GM23338 (cell line): ENCODE results near the gene IER5. TPM values are rescaled to one million over a fixed set of nuclear protein-coding genes. Genes with fewer than 3 reads are reported as not detected.

Source experiments
- ATAC-seq: fragments of 200-7000 bp; cut with Tn5 transposase; 3 replicates; pipeline ENCODE4 v1.9.1; 2020
- DNase-seq: peaks from one replicate; pipeline ENCODE4 v3.0.0-alpha.2; 2015; ENCODE audit warnings: low spot score
- H2AFZ ChIP-seq: fragments of 200-600 bp; sonication (generic); 2 replicates; pipeline ENCODE4 v1.8.0; 2016; ENCODE audit warnings: antibody characterized with exemption, mild to moderate bottlenecking, moderate library complexity
- H3F3A ChIP-seq: fragments of 200-600 bp; sonication (generic); replicated peaks from 2 replicates; pipeline ENCODE4 v1.8.0; 2017; ENCODE audit warnings: antibody characterized with exemption, mixed run types, low read depth
- H3K27ac ChIP-seq: fragments of 200-600 bp; sonication (generic); 2 replicates; pipeline ENCODE4 v1.6.1; 2016; ENCODE audit warnings: low read depth
- H3K27me3 ChIP-seq: fragments of 200-600 bp; sonication (generic); 2 replicates; pipeline ENCODE4 v1.8.0; 2016; ENCODE audit warnings: mild to moderate bottlenecking, mixed run types, moderate library complexity; ENCODE audit not compliant: insufficient read depth
- H3K36me3 ChIP-seq: fragments of 200-600 bp; sonication (generic); 2 replicates; pipeline ENCODE4 v1.8.0; 2016; ENCODE audit warnings: mild to moderate bottlenecking; ENCODE audit not compliant: insufficient read depth
- H3K4me1 ChIP-seq: fragments of 200-600 bp; sonication (generic); 2 replicates; pipeline ENCODE4 v1.8.0; 2016; ENCODE audit warnings: mild to moderate bottlenecking, moderate library complexity; ENCODE audit not compliant: insufficient read depth
- H3K4me2 ChIP-seq: fragments of 200-600 bp; sonication (generic); 2 replicates; pipeline ENCODE4 v1.7.1; 2017; ENCODE audit warnings: mixed run types
- H3K4me3 ChIP-seq: fragments of 200-600 bp; sonication (generic); 2 replicates; pipeline ENCODE4 v1.6.1; 2016; ENCODE audit warnings: mixed run types
- H3K79me2 ChIP-seq: fragments of 200-600 bp; sonication (generic); replicated peaks from 2 replicates; pipeline ENCODE4 v1.8.0; 2017; ENCODE audit warnings: mild to moderate bottlenecking; ENCODE audit not compliant: insufficient read depth
- H3K9me2 ChIP-seq: fragments of 200-600 bp; sonication (generic); 2 replicates; pipeline ENCODE4 v1.8.0; 2017; ENCODE audit not compliant: insufficient read depth
- H4K20me1 ChIP-seq: fragments of 200-600 bp; sonication (generic); replicated peaks from 2 replicates; pipeline ENCODE4 v1.8.0; 2017; ENCODE audit warnings: mild to moderate bottlenecking; ENCODE audit not compliant: insufficient read depth
- H3K27ac Mint-ChIP-seq: 2 replicates; pipeline ENCODE4 v1.8.0; 2020; ENCODE audit warnings: inconsistent platforms, mild to moderate bottlenecking, moderate library complexity, mixed read lengths
- H3K27me3 Mint-ChIP-seq: 3 replicates; pipeline ENCODE4 v1.8.0; 2022; ENCODE audit warnings: low read depth, mild to moderate bottlenecking, moderate library complexity, mixed read lengths, inconsistent platforms; ENCODE audit not compliant: insufficient read depth, poor library complexity
- H3K36me3 Mint-ChIP-seq: 3 replicates; pipeline ENCODE4 v1.8.0; 2021; ENCODE audit warnings: low read depth, mild to moderate bottlenecking, inconsistent platforms, moderate library complexity, mixed read lengths
- H3K4me1 Mint-ChIP-seq: 3 replicates; pipeline ENCODE4 v1.8.0; 2020; ENCODE audit warnings: mild to moderate bottlenecking, inconsistent platforms, mixed read lengths
- H3K4me3 Mint-ChIP-seq: 3 replicates; pipeline ENCODE4 v1.8.0; 2021; ENCODE audit warnings: moderate library complexity, mild to moderate bottlenecking, inconsistent platforms, mixed read lengths
- H3K9me3 Mint-ChIP-seq: 3 replicates; pipeline ENCODE4 v1.8.0; 2020; ENCODE audit warnings: moderate library complexity, mild to moderate bottlenecking, inconsistent platforms, mixed read lengths
- CREB1 ChIP-seq: fragments of 250-450 bp; sonication (Bioruptor Pico); IDR thresholded peaks from 2 replicates; pipeline ENCODE4 v1.5.0; 2020; ENCODE audit warnings: low read depth, mild to moderate bottlenecking, moderate library complexity
- EZH2 ChIP-seq: fragments of 200-600 bp; sonication (generic); IDR thresholded peaks from one replicate; pipeline ENCODE4 v1.8.0; 2017; ENCODE audit warnings: antibody characterized with exemption, mild to moderate bottlenecking, low read depth; ENCODE audit not compliant: unreplicated experiment
- EZH2phosphoT487 ChIP-seq: fragments of 200-600 bp; sonication (generic); IDR thresholded peaks from one replicate; pipeline ENCODE4 v1.8.1; 2018; ENCODE audit warnings: antibody characterized with exemption; ENCODE audit not compliant: unreplicated experiment
- JUNB ChIP-seq: IDR thresholded peaks from one replicate; pipeline ENCODE4 v1.6.1; 2016; ENCODE audit warnings: antibody characterized with exemption; ENCODE audit not compliant: unreplicated experiment
- NANOG ChIP-seq: IDR thresholded peaks from 2 replicates; pipeline ENCODE4 v1.6.1; 2016; ENCODE audit warnings: antibody characterized with exemption, borderline replicate concordance
- POLR2AphosphoS5 ChIP-seq: IDR thresholded peaks from 2 replicates; pipeline ENCODE4 v1.6.1; 2016; ENCODE audit warnings: antibody characterized with exemption, low read depth
- STAT1 ChIP-seq: IDR thresholded peaks from one replicate; pipeline ENCODE4 v1.6.1; 2016; ENCODE audit warnings: antibody characterized with exemption; ENCODE audit not compliant: unreplicated experiment
- ZNF114 ChIP-seq: fragments of 250-450 bp; sonication (Bioruptor Pico); IDR thresholded peaks from 2 replicates; pipeline ENCODE4 v1.5.0; 2020; ENCODE audit warnings: mild to moderate bottlenecking, moderate library complexity
- ZNF331 ChIP-seq: fragments of 250-450 bp; sonication (Bioruptor Pico); IDR thresholded peaks from 2 replicates; pipeline ENCODE4 v1.5.0; 2020; ENCODE audit warnings: low read depth, mild to moderate bottlenecking, moderate library complexity
- polyA plus RNA-seq: library from polyadenylated mRNA; unstranded; fragments of >200 nt; fragmentation: Nextera tagmentation; extraction: Ambion mirVana; gene quantifications from 2 replicates; pipeline ENCODE4 v1.2.1, GENCODE V29; 2016
- total RNA-seq: library from RNA; depleted of rRNA; stranded (reverse); fragments of >200 nt; shearing (Covaris generic); gene quantifications from 2 replicates; pipeline ENCODE4 v1.2.3, GENCODE V29; 2014
- TF ChIP-seq, protein P1 (sequence below): fragments of 250-450 bp; sonication (Bioruptor Pico); IDR thresholded peaks from 2 replicates; pipeline ENCODE4 v1.5.0; 2020; ENCODE audit warnings: mild to moderate bottlenecking, moderate library complexity
- TF ChIP-seq, protein P2 (sequence below): IDR thresholded peaks from 2 replicates; pipeline ENCODE4 v1.6.1; 2016; ENCODE audit warnings: antibody characterized with exemption
- TF ChIP-seq, protein P3 (sequence below): IDR thresholded peaks from one replicate; pipeline ENCODE4 v1.6.1; 2018; ENCODE audit warnings: antibody characterized with exemption; ENCODE audit not compliant: unreplicated experiment
- TF ChIP-seq, protein P4 (sequence below), 2 experiments: fragments of 200-600 bp in 1 of 2; sonication (generic) in 1 of 2; conservative IDR thresholded peaks; 2 replicates each; pipeline versions ENCODE4 v1.5.1 to v1.6.1; 2016 to 2017; ENCODE audit warnings: antibody characterized with exemption in 2 of 2, low read depth in 2 of 2, mild to moderate bottlenecking in 2 of 2, moderate library complexity in 1 of 2

Gene IER5
- total and polyA plus RNA-seq, 2 experiments from 2014 or later = 3.8 to 9.5 TPM

DNA sequence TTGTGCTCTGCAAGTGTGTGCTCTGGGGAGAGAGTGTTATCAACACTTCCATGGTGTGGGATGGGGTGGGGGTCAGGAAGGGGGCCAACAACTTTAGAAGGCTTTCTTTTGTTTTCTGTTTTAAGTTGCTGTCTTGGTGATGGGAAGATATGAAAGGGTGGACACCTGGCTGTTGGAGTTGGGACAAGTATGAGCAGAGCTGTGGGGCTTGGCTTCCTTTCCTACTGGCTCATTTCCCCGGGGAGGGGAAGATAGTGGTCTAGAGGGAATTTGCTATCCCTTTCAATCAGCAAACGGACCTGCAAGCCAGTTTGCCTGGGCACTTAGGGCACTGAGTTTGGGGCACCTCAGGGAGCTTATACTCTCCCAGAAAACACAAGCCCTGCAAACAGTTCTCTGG, 19.2 kb downstream of the IER5 start:
- no peak for ATAC-seq
- Histone ChIP-seq H3K79me2 (no peaks in the 10 kb centered on the region), H3K36me3 (no peaks in the 10 kb centered on the region), H3F3A (peaks cover 5% of the 10 kb centered on the region; the same call in 1 of the 2 replicates), H2AFZ (no peak overlapping the region), H3K4me2 (no peak overlapping the region), H3K27me3 (peaks cover 72% of the 10 kb centered on the region), H3K4me1 (peaks cover 62% of the 10 kb centered on the region), H4K20me1 (no peaks in the 10 kb centered on the region), H3K27ac (no peak overlapping the region), H3K9me2 (no peaks in the 10 kb centered on the region), H3K4me3 (no peak overlapping the region)
- no peak for TF ChIP-seq ZNF331 (CRISPR knock-in tag)
- TF ChIP-seq, protein P1, sequence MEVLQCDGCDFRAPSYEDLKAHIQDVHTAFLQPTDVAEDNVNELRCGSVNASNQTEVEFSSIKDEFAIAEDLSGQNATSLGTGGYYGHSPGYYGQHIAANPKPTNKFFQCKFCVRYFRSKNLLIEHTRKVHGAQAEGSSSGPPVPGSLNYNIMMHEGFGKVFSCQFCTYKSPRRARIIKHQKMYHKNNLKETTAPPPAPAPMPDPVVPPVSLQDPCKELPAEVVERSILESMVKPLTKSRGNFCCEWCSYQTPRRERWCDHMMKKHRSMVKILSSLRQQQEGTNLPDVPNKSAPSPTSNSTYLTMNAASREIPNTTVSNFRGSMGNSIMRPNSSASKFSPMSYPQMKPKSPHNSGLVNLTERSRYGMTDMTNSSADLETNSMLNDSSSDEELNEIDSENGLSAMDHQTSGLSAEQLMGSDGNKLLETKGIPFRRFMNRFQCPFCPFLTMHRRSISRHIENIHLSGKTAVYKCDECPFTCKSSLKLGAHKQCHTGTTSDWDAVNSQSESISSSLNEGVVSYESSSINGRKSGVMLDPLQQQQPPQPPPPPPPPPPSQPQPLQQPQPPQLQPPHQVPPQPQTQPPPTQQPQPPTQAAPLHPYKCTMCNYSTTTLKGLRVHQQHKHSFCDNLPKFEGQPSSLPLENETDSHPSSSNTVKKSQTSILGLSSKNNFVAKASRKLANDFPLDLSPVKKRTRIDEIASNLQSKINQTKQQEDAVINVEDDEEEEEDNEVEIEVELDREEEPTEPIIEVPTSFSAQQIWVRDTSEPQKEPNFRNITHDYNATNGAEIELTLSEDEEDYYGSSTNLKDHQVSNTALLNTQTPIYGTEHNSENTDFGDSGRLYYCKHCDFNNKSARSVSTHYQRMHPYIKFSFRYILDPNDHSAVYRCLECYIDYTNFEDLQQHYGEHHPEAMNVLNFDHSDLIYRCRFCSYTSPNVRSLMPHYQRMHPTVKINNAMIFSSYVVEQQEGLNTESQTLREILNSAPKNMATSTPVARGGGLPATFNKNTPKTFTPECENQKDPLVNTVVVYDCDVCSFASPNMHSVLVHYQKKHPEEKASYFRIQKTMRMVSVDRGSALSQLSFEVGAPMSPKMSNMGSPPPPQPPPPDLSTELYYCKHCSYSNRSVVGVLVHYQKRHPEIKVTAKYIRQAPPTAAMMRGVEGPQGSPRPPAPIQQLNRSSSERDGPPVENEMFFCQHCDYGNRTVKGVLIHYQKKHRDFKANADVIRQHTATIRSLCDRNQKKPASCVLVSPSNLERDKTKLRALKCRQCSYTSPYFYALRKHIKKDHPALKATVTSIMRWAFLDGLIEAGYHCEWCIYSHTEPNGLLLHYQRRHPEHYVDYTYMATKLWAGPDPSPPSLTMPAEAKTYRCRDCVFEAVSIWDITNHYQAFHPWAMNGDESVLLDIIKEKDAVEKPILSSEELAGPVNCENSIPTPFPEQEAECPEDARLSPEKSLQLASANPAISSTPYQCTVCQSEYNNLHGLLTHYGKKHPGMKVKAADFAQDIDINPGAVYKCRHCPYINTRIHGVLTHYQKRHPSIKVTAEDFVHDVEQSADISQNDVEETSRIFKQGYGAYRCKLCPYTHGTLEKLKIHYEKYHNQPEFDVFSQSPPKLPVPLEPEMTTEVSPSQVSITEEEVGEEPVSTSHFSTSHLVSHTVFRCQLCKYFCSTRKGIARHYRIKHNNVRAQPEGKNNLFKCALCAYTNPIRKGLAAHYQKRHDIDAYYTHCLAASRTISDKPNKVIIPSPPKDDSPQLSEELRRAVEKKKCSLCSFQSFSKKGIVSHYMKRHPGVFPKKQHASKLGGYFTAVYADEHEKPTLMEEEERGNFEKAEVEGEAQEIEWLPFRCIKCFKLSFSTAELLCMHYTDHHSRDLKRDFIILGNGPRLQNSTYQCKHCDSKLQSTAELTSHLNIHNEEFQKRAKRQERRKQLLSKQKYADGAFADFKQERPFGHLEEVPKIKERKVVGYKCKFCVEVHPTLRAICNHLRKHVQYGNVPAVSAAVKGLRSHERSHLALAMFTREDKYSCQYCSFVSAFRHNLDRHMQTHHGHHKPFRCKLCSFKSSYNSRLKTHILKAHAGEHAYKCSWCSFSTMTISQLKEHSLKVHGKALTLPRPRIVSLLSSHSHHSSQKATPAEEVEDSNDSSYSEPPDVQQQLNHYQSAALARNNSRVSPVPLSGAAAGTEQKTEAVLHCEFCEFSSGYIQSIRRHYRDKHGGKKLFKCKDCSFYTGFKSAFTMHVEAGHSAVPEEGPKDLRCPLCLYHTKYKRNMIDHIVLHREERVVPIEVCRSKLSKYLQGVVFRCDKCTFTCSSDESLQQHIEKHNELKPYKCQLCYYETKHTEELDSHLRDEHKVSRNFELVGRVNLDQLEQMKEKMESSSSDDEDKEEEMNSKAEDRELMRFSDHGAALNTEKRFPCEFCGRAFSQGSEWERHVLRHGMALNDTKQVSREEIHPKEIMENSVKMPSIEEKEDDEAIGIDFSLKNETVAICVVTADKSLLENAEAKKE (CRISPR knock-in tag) = no peak
- TF ChIP-seq, protein P2, sequence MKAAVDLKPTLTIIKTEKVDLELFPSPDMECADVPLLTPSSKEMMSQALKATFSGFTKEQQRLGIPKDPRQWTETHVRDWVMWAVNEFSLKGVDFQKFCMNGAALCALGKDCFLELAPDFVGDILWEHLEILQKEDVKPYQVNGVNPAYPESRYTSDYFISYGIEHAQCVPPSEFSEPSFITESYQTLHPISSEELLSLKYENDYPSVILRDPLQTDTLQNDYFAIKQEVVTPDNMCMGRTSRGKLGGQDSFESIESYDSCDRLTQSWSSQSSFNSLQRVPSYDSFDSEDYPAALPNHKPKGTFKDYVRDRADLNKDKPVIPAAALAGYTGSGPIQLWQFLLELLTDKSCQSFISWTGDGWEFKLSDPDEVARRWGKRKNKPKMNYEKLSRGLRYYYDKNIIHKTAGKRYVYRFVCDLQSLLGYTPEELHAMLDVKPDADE = no peak
- TF ChIP-seq EZH2 = no peak
- TF ChIP-seq NANOG = no peak
- TF ChIP-seq, protein P3, sequence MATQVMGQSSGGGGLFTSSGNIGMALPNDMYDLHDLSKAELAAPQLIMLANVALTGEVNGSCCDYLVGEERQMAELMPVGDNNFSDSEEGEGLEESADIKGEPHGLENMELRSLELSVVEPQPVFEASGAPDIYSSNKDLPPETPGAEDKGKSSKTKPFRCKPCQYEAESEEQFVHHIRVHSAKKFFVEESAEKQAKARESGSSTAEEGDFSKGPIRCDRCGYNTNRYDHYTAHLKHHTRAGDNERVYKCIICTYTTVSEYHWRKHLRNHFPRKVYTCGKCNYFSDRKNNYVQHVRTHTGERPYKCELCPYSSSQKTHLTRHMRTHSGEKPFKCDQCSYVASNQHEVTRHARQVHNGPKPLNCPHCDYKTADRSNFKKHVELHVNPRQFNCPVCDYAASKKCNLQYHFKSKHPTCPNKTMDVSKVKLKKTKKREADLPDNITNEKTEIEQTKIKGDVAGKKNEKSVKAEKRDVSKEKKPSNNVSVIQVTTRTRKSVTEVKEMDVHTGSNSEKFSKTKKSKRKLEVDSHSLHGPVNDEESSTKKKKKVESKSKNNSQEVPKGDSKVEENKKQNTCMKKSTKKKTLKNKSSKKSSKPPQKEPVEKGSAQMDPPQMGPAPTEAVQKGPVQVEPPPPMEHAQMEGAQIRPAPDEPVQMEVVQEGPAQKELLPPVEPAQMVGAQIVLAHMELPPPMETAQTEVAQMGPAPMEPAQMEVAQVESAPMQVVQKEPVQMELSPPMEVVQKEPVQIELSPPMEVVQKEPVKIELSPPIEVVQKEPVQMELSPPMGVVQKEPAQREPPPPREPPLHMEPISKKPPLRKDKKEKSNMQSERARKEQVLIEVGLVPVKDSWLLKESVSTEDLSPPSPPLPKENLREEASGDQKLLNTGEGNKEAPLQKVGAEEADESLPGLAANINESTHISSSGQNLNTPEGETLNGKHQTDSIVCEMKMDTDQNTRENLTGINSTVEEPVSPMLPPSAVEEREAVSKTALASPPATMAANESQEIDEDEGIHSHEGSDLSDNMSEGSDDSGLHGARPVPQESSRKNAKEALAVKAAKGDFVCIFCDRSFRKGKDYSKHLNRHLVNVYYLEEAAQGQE = no peak
- no peak for TF ChIP-seq ZNF114
- TF ChIP-seq EZH2phosphoT487 = no peak
- no peak for TF ChIP-seq CREB1 (CRISPR knock-in tag)
- no peak for TF ChIP-seq JUNB
- TF ChIP-seq STAT1 = no peak
- TF ChIP-seq POLR2AphosphoS5 = no peak
- TF ChIP-seq, protein P4, sequence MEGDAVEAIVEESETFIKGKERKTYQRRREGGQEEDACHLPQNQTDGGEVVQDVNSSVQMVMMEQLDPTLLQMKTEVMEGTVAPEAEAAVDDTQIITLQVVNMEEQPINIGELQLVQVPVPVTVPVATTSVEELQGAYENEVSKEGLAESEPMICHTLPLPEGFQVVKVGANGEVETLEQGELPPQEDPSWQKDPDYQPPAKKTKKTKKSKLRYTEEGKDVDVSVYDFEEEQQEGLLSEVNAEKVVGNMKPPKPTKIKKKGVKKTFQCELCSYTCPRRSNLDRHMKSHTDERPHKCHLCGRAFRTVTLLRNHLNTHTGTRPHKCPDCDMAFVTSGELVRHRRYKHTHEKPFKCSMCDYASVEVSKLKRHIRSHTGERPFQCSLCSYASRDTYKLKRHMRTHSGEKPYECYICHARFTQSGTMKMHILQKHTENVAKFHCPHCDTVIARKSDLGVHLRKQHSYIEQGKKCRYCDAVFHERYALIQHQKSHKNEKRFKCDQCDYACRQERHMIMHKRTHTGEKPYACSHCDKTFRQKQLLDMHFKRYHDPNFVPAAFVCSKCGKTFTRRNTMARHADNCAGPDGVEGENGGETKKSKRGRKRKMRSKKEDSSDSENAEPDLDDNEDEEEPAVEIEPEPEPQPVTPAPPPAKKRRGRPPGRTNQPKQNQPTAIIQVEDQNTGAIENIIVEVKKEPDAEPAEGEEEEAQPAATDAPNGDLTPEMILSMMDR (conservative IDR thresholded peaks at IDR 0.05; ENCODE audit: low read depth in 2 of 2) = no peak
- no peak overlapping the region for H3K27ac Mint-ChIP-seq
- H3K36me3 Mint-ChIP-seq = peaks cover 4% of the 10 kb centered on the region; the same call in 1 of the 3 replicates
- H3K27me3 Mint-ChIP-seq = peaks cover 55% of the 10 kb centered on the region
- H3K4me3 Mint-ChIP-seq = no peak overlapping the region
- DNase-seq = no peak
- peaks cover 68% of the 10 kb centered on the region for H3K4me1 Mint-ChIP-seq
- H3K9me3 Mint-ChIP-seq = no peaks in the 10 kb centered on the region
